ENCODE measurements around the gene SLC9A7. TPM values are rescaled to one million over a fixed set of nuclear protein-coding genes. Genes with fewer than 3 reads are reported as not detected.

The SLC9A7 gene
- polyA plus RNA-seq, 2 of the 4 experiments (the other 2 are of a cell fraction): 9.8 to 21.1 TPM

DNA sequence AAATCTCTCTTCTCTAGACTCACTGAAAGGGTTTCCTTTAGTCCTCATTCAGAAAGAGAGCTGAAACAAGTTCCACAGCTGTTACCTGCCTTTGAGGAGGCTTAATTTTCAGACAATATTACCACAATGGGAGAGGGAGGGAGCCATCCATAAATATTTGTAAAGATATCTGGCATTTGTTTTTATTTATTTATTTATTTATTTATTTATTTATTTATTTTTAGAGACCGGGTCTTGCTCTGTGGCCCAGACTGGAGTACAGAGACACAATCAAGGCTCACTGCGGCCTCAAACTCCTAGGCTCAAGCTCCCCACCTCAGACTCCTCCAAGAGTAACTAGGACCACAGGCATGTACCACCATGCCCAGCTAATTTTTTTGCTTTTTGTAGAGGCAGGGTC lies 80.7 kb downstream of the SLC9A7 start:
- WGBS (ENCODE audit: missing lambda C conversion rate): 100% methylated on average over 2 of the region's 2 CpGs
- no peak overlapping the region for H3K4me2 ChIP-seq
- FAIRE-seq (no peak), ATAC-seq (no peak), DNase-seq (ENCODE audit: low read depth in 1 of 2, low spot score in 1 of 2) (no peak)
- no peak overlapping the region for H3K4me3 ChIP-seq
- no peaks in the 10 kb centered on the region for H3K9me3 ChIP-seq
- TF ChIP-seq ZC3H11A (IDR thresholded peaks at IDR 0.05) (peak; percentile 34; the same call in 1 of the 2 replicates), ZFP36 (IDR thresholded peaks at IDR 0.05; ENCODE audit: borderline replicate concordance, partially characterized antibody) (no peak)
- CTCF ChIA-PET: no interaction called here
- POLR2A ChIA-PET: no interaction called here
- H3K27ac ChIP-seq: no peak overlapping the region
- H3K4me1 ChIP-seq: no peaks in the 10 kb centered on the region

DNA sequence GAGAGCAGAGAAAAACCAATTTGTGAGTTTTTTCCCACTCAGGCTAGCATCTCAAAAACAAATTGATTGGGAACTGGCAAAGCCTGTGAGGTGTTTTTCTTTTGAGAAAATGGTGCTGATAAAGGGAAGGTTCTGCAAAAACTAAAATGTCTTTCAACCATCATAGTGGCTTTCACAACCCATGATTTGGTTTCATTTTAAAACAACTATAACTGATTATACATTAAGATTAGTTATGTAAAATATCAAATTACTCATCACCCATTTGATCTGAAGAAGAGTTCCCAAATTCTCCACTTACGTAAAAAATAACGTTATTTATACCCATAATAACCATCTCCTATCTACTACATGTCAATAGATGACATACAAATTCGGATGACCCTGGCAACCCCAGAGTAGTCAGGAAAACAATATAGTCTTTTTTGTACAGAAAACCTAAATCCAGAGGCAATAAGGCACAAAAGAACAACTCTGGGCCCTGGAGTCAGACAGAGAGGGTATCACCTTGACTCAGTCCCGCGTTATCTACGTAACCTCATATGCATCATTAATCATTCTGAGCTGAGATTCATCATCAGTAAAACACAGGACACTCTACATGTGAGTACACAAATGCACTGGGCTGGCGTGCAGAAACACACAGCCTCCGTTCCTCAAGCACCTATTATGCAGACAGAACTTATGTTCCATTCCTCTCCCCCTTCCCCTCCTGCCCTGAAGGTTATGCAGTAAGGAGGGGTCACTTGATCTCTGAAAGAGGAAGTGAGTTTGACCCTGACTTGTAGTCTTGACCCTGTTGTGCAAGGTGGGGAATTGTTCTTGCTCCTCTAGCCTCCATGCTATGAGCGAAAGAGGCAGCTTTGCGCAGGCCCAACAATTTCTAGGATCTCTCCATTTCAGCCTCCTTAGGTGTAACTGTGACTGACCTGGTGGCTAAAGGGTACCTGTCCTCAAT lies 82.2 kb downstream of the SLC9A7 start:
- Histone ChIP-seq H3K4me2 (no peak overlapping the region), H3K4me3 (no peak overlapping the region), H3K4me1 (no peaks in the 10 kb centered on the region), H3K9me3 (no peaks in the 10 kb centered on the region), H3K27ac (no peak overlapping the region)
- FAIRE-seq (peak; percentile 81), DNase-seq (ENCODE audit: low read depth in 1 of 2, low spot score in 1 of 2) (no peak), ATAC-seq (no peak)
- CTCF ChIA-PET: no interaction called here
- POLR2A ChIA-PET: no interaction called here
- TF ChIP-seq SREBF2 (IDR thresholded peaks at IDR 0.05) (no peak), SMC3 (IDR thresholded peaks at IDR 0.05) (no peak), MAZ (IDR thresholded peaks at IDR 0.05; ENCODE audit: borderline replicate concordance, low read depth, low read length) (no peak), HEYL (CRISPR knock-in tag; IDR thresholded peaks at IDR 0.05) (no peak), BHLHE40 (IDR thresholded peaks at IDR 0.05; ENCODE audit: low read depth, low read length) (no peak), EP300 (IDR thresholded peaks at IDR 0.05) (no peak), CBX2 (IDR thresholded peaks at IDR 0.05; ENCODE audit: borderline replicate concordance, low read depth) (no peak), RNF2 (IDR thresholded peaks at IDR 0.05; ENCODE audit: borderline replicate concordance, low read depth) (no peak), KDM1A (IDR thresholded peaks at IDR 0.05; ENCODE audit: low read depth) (no peak)
- TF ChIP-seq, protein P1, sequence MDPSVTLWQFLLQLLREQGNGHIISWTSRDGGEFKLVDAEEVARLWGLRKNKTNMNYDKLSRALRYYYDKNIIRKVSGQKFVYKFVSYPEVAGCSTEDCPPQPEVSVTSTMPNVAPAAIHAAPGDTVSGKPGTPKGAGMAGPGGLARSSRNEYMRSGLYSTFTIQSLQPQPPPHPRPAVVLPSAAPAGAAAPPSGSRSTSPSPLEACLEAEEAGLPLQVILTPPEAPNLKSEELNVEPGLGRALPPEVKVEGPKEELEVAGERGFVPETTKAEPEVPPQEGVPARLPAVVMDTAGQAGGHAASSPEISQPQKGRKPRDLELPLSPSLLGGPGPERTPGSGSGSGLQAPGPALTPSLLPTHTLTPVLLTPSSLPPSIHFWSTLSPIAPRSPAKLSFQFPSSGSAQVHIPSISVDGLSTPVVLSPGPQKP (IDR thresholded peaks at IDR 0.05; ENCODE audit: low read depth, low read length): no peak
- 88% methylated on average over 10 of the region's 10 CpGs for WGBS (ENCODE audit: missing lambda C conversion rate)

DNA sequence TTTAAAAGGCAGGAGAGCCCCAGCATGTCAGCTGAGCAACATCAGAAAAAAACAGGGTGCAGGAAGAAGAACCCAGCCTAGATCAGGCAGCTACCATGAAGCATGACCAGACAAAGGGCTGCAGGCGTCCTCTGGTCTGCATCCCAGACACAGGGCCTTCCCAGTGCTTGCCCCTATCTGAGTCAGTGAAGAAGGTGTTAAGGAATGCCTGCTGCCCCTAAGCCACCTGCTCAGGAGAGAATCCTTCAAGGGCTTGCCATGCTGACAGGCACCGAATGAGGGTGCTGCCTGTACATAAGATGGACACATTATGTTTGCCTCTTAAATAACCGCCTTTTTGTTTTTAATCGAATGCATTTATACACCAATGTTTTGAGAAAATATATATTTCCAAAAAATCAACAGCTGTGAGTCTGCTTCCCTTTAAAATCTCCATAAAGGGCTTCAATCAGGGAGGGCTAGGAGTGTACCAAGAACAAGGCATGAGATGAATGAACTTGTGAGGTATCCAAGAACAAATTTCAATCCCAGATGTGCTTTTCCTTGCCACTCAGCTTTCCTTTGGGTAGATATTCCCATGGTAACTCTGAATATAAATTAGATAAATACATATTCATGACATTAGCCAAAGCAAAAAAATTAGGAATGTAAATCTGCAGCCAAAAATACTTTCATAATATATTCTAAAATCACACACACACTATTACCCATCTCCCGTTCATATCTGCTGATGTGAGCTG lies 85.1 kb downstream of the SLC9A7 start:
- CTCF ChIA-PET: interaction anchor here (0.7 to 1.3 kb wide), 4 partner anchors 12 to 124 kb away, joined by 3 to 4 read pairs (median 4); no protein-coding TSS in a partner anchor
- no peak for ATAC-seq

More for the DNA sequence above, 85.1 kb downstream of the SLC9A7 start:
- FAIRE-seq: no peak
- no peaks in the 10 kb centered on the region for H3K4me1 ChIP-seq
- H3K4me2 ChIP-seq: no peak overlapping the region
- H3K9me3 ChIP-seq: no peaks in the 10 kb centered on the region
- no peak overlapping the region for H3K4me3 ChIP-seq
- no peak for TF ChIP-seq NR3C1 (IDR thresholded peaks at IDR 0.05)
- no peak for TF ChIP-seq NFE2L2 (conservative IDR thresholded peaks at IDR 0.05; ENCODE audit: low read length)
- no peak for TF ChIP-seq HOXB13 (CRISPR knock-in tag; IDR thresholded peaks at IDR 0.05; ENCODE audit: low read depth)
- TF ChIP-seq CBX8 (IDR thresholded peaks at IDR 0.05): no peak
- TF ChIP-seq ZNF302 (CRISPR knock-in tag; IDR thresholded peaks at IDR 0.05): no peak
- TF ChIP-seq RCOR1 (IDR thresholded peaks at IDR 0.05; ENCODE audit: low read depth, low read length): no peak
- TF ChIP-seq EHF (CRISPR knock-in tag; IDR thresholded peaks at IDR 0.05): no peak
- no peak for TF ChIP-seq FOXS1 (CRISPR knock-in tag; IDR thresholded peaks at IDR 0.05)
- no peak for TF ChIP-seq RNF2 (IDR thresholded peaks at IDR 0.05; ENCODE audit: borderline replicate concordance, low read depth)
- TF ChIP-seq HDAC2 (IDR thresholded peaks at IDR 0.05): no peak
- TF ChIP-seq, protein P2, sequence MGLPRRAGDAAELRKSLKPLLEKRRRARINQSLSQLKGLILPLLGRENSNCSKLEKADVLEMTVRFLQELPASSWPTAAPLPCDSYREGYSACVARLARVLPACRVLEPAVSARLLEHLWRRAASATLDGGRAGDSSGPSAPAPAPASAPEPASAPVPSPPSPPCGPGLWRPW (IDR thresholded peaks at IDR 0.05): no peak
- no peak for TF ChIP-seq FOSB (CRISPR knock-in tag; IDR thresholded peaks at IDR 0.05)
- no peak for TF ChIP-seq CEBPB (IDR thresholded peaks at IDR 0.05)
- TF ChIP-seq CHD4 (IDR thresholded peaks at IDR 0.05; ENCODE audit: borderline replicate concordance): no peak
- TF ChIP-seq, protein P3, sequence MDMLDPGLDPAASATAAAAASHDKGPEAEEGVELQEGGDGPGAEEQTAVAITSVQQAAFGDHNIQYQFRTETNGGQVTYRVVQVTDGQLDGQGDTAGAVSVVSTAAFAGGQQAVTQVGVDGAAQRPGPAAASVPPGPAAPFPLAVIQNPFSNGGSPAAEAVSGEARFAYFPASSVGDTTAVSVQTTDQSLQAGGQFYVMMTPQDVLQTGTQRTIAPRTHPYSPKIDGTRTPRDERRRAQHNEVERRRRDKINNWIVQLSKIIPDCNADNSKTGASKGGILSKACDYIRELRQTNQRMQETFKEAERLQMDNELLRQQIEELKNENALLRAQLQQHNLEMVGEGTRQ (IDR thresholded peaks at IDR 0.05): no peak
- TF ChIP-seq POLR2A (IDR thresholded peaks at IDR 0.05; ENCODE audit: low read length): no peak
- no peak for TF ChIP-seq PHF8 (IDR thresholded peaks at IDR 0.05; ENCODE audit: borderline replicate concordance, low read depth)
- TF ChIP-seq JUNB (IDR thresholded peaks at IDR 0.05): no peak
- no peak for TF ChIP-seq ZC3H11A (IDR thresholded peaks at IDR 0.05)
- 95% methylated on average over 5 of the region's 5 CpGs for WGBS (ENCODE audit: missing lambda C conversion rate)
- H3K27ac ChIP-seq: no peak overlapping the region
- POLR2A ChIA-PET: no interaction called here
- no peak for DNase-seq (ENCODE audit: low read depth in 1 of 2, low spot score in 1 of 2)
